Fibroblast of mammary gland (primary cell): ENCODE results near the gene ALOXE3.

Source experiments
- DNase-seq: peaks from one replicate; pipeline ENCODE4 v3.0.0-alpha.2; 2010; ENCODE audit warnings: low read depth
- H3K4me3 ChIP-seq: 2 replicates; pipeline ENCODE4 v1.5.1; 2011; ENCODE audit warnings: low read depth, mild to moderate bottlenecking, low read length, moderate library complexity; ENCODE audit not compliant: control insufficient read depth
- TF ChIP-seq, protein P1 (sequence below): conservative IDR thresholded peaks from 2 replicates; pipeline ENCODE4 v1.5.1; 2011; ENCODE audit warnings: low read depth, low read length, inconsistent platforms; ENCODE audit not compliant: control insufficient read depth, insufficient read depth

Gene ALOXE3

DNA sequence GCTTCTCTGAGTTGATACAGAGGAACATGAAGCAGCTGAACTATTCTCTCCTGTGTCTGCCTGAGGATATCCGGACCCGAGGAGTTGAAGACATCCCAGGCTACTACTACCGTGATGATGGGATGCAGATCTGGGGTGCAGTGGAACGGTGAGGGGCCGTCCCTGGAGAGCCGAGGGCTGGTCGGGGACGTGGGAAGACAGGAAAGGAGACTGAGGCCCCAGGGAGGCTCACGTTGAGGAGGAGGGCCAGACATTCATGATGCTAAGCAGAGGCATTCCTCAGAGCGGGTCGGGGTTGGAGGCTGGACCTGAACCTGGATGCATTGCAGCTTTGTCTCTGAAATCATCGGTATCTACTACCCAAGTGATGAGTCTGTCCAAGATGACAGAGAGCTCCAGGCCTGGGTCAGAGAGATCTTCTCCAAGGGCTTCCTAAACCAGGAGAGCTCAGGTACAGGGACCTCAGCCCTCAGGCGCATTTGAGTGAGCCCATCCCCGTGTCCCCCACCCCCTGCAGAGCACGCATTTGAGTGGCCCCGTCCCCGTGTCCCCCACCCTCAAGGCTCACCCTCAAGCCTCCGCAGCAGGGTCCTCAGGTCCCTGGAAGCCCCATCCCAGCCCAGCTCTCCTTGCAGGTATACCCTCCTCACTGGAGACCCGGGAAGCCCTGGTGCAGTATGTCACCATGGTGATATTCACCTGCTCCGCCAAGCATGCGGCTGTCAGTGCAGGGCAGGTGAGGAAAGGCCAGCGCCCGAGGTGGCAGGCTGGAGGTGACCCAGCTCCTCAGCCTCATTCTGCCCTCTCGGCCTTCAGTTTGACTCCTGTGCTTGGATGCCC is 71.2 kb downstream of the ALOXE3 start:
- TF ChIP-seq, protein P1, sequence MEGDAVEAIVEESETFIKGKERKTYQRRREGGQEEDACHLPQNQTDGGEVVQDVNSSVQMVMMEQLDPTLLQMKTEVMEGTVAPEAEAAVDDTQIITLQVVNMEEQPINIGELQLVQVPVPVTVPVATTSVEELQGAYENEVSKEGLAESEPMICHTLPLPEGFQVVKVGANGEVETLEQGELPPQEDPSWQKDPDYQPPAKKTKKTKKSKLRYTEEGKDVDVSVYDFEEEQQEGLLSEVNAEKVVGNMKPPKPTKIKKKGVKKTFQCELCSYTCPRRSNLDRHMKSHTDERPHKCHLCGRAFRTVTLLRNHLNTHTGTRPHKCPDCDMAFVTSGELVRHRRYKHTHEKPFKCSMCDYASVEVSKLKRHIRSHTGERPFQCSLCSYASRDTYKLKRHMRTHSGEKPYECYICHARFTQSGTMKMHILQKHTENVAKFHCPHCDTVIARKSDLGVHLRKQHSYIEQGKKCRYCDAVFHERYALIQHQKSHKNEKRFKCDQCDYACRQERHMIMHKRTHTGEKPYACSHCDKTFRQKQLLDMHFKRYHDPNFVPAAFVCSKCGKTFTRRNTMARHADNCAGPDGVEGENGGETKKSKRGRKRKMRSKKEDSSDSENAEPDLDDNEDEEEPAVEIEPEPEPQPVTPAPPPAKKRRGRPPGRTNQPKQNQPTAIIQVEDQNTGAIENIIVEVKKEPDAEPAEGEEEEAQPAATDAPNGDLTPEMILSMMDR: no peak
- no peak for DNase-seq

DNA sequence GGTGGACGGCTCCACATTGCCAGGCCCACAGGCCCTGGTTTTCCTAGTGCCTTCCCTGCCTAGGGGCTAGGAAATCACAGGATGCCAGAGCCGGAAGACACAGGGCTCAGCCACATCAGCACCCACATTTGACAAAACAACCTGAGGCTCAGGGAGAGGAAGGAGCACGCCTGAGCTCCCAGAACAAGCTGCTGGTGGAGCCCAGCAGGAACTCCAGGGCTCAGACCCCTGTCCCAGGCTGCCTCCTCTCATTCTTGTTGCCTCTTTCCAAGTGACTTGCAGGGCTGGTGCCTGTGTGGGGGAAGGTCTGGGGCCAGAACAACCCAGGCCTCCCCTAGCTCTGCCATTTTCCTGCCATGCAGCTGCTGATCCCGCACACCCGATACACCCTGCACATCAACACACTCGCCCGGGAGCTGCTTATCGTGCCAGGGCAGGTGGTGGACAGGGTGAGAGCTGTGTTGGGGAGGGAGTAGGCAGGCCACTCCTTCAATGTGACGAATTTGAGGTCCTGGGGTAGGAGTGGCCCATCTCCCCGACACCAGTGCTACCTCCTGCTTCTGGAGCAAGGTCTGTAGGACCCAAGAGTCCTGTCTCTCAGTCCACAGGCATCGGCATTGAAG is 71.9 kb downstream of the ALOXE3 start:
- no peak for DNase-seq
- no peak overlapping the region for H3K4me3 ChIP-seq
- TF ChIP-seq, protein P1: no peak

More for the DNA sequence above, 71.2 kb downstream of the ALOXE3 start:
- H3K4me3 ChIP-seq: no peak overlapping the region
